Keratinocyte (primary cell): ENCODE data around the gene SLC12A8. TPM values are rescaled to one million over a fixed set of nuclear protein-coding genes. Genes with fewer than 3 reads are reported as not detected.

Experiments
- DNase-seq: peaks from one replicate; pipeline ENCODE4 v3.0.0-alpha.2; 2011; ENCODE audit warnings: low read depth, missing footprints, low spot score
- FAIRE-seq: peaks from 2 replicates; lab custom pipeline; 2011; peaks lifted over from hg19 to GRCh38; lab: Jason Lieb, UNC
- H2AFZ ChIP-seq: 2 replicates; pipeline ENCODE4 v1.6.0; 2012; ENCODE audit warnings: low read length, control low read depth, inconsistent platforms; ENCODE audit not compliant: control insufficient read depth
- H3K27ac ChIP-seq: 2 replicates; pipeline ENCODE4 v1.5.1; 2011; ENCODE audit warnings: low read length; ENCODE audit not compliant: control insufficient read depth, insufficient read depth
- H3K27me3 ChIP-seq: 3 replicates; pipeline ENCODE4 v1.6.0; 2011; ENCODE audit warnings: low read length; ENCODE audit not compliant: control insufficient read depth, insufficient read depth; ENCODE audit errors: extremely low read depth
- H3K36me3 ChIP-seq, 2 experiments: 2 replicates in 1 of 2; 3 replicates in 1 of 2; pipeline ENCODE4 v1.5.1; 2011; ENCODE audit warnings: low read length in 2 of 2, mild to moderate bottlenecking in 1 of 2; ENCODE audit not compliant: control insufficient read depth in 2 of 2, insufficient read depth in 2 of 2; ENCODE audit errors: extremely low read depth in 1 of 2
- H3K4me1 ChIP-seq: 3 replicates; pipeline ENCODE4 v1.5.1; 2011; ENCODE audit warnings: low read length; ENCODE audit not compliant: control insufficient read depth, insufficient read depth; ENCODE audit errors: extremely low read depth
- H3K4me2 ChIP-seq: 3 replicates; pipeline ENCODE4 v1.6.0; 2011; ENCODE audit warnings: low read depth, low read length; ENCODE audit not compliant: control insufficient read depth, insufficient read depth; ENCODE audit errors: extremely low read depth
- H3K4me3 ChIP-seq, 3 experiments: fragments of 200-600 bp in 1 of 3; sonication (generic) in 1 of 3; 2 replicates in 2 of 3; 3 replicates in 1 of 3; pipeline ENCODE4 v1.5.1; 2011 to 2016; ENCODE audit warnings: low read length in 3 of 3, mild to moderate bottlenecking in 3 of 3, control low read depth in 2 of 3, inconsistent platforms in 1 of 3, low read depth in 1 of 3, mixed read lengths in 1 of 3, mixed run types in 1 of 3, moderate library complexity in 1 of 3; ENCODE audit not compliant: control insufficient read depth in 2 of 3, insufficient read depth in 2 of 3; ENCODE audit errors: extremely low read depth in 1 of 3
- H3K79me2 ChIP-seq: 2 replicates; pipeline ENCODE4 v1.6.0; 2012; ENCODE audit warnings: low read length; ENCODE audit not compliant: control insufficient read depth, insufficient read depth
- H3K9ac ChIP-seq: 3 replicates; pipeline ENCODE4 v1.6.0; 2011; ENCODE audit warnings: low read length; ENCODE audit not compliant: control insufficient read depth, insufficient read depth; ENCODE audit errors: extremely low read depth
- H3K9me1 ChIP-seq: 3 replicates; pipeline ENCODE4 v1.6.0; 2011; ENCODE audit warnings: low read length; ENCODE audit not compliant: control insufficient read depth, insufficient read depth; ENCODE audit errors: extremely low read depth
- H3K9me3 ChIP-seq: 2 replicates; pipeline ENCODE4 v1.5.1; 2012; ENCODE audit warnings: low read depth, low read length; ENCODE audit not compliant: control insufficient read depth
- H4K20me1 ChIP-seq: 3 replicates; pipeline ENCODE4 v1.6.0; 2011; ENCODE audit warnings: low read length; ENCODE audit not compliant: control insufficient read depth, insufficient read depth; ENCODE audit errors: extremely low read depth
- EZH2 ChIP-seq: IDR thresholded peaks from one replicate; pipeline ENCODE4 v1.6.1; 2012; ENCODE audit warnings: inconsistent platforms, mild to moderate bottlenecking, low read length, moderate library complexity
- dilution Hi-C: fragments of 300-500 bp; cut with MboI; formaldehyde crosslinking; loops from one replicate; pipeline ENCODE4 v1.7.0; 2020; ENCODE audit warnings: low sequenced_read_pairs; ENCODE audit not compliant: extremely low pct_ligation_motif_present
- polyA plus RNA-seq, 5 experiments: library from polyadenylated mRNA; depleted of rRNA in 3 of 5; stranded (reverse) in 3 of 5; stranded (forward) in 1 of 5; unstranded in 1 of 5; fragments of >200 nt; gene quantifications; 1 replicate in 1 of 5; 2 replicates in 3 of 5; 3 replicates in 1 of 5; pipeline versions ENCODE4 v1.2.1 to v1.2.3, GENCODE V29; 2011 to 2012; ENCODE audit warnings: missing spikeins in 2 of 5, low read depth in 1 of 5, low replicate concordance in 1 of 5
- TF ChIP-seq, protein P1 (sequence below), 3 experiments: IDR thresholded peaks in 1 of 3; conservative IDR thresholded peaks in 1 of 3; optimal IDR thresholded peaks in 1 of 3; 2 replicates in 2 of 3; 3 replicates in 1 of 3; pipeline versions ENCODE3 to v1.5.1; 2011; ENCODE audit warnings: low read length in 3 of 3, mild to moderate bottlenecking in 3 of 3, moderate library complexity in 2 of 3, control low read depth in 1 of 3, inconsistent platforms in 1 of 3; ENCODE audit not compliant: insufficient read depth in 2 of 3; ENCODE audit errors: extremely low read depth in 1 of 3

SLC12A8 gene
- polyA plus RNA-seq, 1 donor (not counting 4 experiments of a cell fraction or from before 2014, with no cell fraction given), result 6.9 TPM

GRCh38 chr3:125121246-125122010 is 91.1 kb downstream of the SLC12A8 start:
- peaks cover 2 to 4% of the 10 kb centered on the region in 2 experiments for H3K36me3 ChIP-seq
- H3K9me1 ChIP-seq, result no peaks in the 10 kb centered on the region
- H3K27ac ChIP-seq, result no peak overlapping the region
- H3K4me2 ChIP-seq, result no peak overlapping the region
- TF ChIP-seq, protein P1, sequence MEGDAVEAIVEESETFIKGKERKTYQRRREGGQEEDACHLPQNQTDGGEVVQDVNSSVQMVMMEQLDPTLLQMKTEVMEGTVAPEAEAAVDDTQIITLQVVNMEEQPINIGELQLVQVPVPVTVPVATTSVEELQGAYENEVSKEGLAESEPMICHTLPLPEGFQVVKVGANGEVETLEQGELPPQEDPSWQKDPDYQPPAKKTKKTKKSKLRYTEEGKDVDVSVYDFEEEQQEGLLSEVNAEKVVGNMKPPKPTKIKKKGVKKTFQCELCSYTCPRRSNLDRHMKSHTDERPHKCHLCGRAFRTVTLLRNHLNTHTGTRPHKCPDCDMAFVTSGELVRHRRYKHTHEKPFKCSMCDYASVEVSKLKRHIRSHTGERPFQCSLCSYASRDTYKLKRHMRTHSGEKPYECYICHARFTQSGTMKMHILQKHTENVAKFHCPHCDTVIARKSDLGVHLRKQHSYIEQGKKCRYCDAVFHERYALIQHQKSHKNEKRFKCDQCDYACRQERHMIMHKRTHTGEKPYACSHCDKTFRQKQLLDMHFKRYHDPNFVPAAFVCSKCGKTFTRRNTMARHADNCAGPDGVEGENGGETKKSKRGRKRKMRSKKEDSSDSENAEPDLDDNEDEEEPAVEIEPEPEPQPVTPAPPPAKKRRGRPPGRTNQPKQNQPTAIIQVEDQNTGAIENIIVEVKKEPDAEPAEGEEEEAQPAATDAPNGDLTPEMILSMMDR (optimal IDR thresholded peaks at IDR 0.05 in 1 of 3, IDR thresholded peaks at IDR 0.05 in 1 of 3, conservative IDR thresholded peaks at IDR 0.05 in 1 of 3; ENCODE audit: extremely low read depth in 1 of 3, insufficient read depth in 2 of 3, low read length in 3 of 3), result no peak
- TF ChIP-seq EZH2, result no peak
- H3K9me3 ChIP-seq, result no peaks in the 10 kb centered on the region
- DNase-seq, result no peak
- no peaks in the 10 kb centered on the region for H3K79me2 ChIP-seq
- no peak overlapping the region for H3K4me3 ChIP-seq
- peaks cover 12% of the 10 kb centered on the region for H3K4me1 ChIP-seq
- no peaks in the 10 kb centered on the region for H4K20me1 ChIP-seq
- no peak for FAIRE-seq
- H3K27me3 ChIP-seq, result no peaks in the 10 kb centered on the region
- dilution Hi-C loops, result no loop called here
- H3K9ac ChIP-seq, result no peak overlapping the region
- H2AFZ ChIP-seq, result no peak overlapping the region

DNA sequence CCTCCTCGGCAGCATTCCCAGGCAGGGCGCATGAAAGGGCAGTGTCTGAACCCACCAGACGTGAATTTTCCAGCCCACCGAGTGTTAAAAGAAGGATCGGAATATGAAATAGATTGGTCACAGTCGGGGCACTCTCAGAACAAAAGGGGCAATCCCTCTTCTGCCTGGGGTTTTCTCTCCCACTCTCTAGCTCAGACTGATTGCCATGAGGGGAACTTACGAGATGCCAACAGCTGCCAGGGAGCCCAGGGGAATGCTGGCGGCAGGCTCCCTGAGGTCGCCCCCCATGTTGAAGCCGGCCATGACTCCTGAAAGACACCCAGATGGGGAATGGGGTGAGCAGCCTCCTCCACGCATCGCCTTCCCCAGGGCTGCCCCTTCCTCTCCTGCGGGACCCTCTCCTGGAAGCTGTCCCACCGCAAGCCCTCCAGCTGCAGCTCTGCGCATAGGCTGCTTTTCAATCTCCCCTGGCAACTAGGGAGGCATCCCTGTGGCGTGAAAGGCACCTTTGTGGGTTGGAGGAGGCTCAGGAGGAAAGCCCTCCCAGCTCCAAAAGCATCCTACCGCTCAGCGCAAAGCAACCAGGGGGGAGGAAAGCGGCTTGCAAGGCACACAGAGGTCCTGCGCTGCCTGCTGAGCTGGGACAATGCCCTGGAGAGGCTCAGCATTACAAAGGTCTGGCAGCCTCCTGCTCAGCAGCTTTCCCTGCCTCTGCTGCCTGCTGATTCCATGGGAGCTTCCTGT is 92.0 kb downstream of the SLC12A8 start:
- DNase-seq (no peak), FAIRE-seq (no peak)
- Histone ChIP-seq H3K4me2 (no peak overlapping the region), H3K27ac (no peak overlapping the region), H3K36me3 (peaks cover 2 to 4% of the 10 kb centered on the region in 2 experiments), H3K9me3 (no peaks in the 10 kb centered on the region), H3K9me1 (no peaks in the 10 kb centered on the region), H3K79me2 (no peaks in the 10 kb centered on the region), H3K9ac (no peak overlapping the region), H3K4me1 (peaks cover 13% of the 10 kb centered on the region), H2AFZ (no peak overlapping the region), H3K27me3 (no peaks in the 10 kb centered on the region), H3K4me3 (no peak overlapping the region), H4K20me1 (no peaks in the 10 kb centered on the region)
- dilution Hi-C loops, result no loop called here
- TF ChIP-seq, protein P1 (optimal IDR thresholded peaks at IDR 0.05 in 1 of 3, IDR thresholded peaks at IDR 0.05 in 1 of 3, conservative IDR thresholded peaks at IDR 0.05 in 1 of 3; ENCODE audit: extremely low read depth in 1 of 3, insufficient read depth in 2 of 3, low read length in 3 of 3), result no peak
- TF ChIP-seq EZH2, result no peak
